Measurements from ENCODE around the gene MIAT.
"Not testable (repeated sequence)": the region's sequence is repeated elsewhere in the genome, so short reads cannot be mapped to it uniquely, and the experiment has no call there.

Gene MIAT

DNA sequence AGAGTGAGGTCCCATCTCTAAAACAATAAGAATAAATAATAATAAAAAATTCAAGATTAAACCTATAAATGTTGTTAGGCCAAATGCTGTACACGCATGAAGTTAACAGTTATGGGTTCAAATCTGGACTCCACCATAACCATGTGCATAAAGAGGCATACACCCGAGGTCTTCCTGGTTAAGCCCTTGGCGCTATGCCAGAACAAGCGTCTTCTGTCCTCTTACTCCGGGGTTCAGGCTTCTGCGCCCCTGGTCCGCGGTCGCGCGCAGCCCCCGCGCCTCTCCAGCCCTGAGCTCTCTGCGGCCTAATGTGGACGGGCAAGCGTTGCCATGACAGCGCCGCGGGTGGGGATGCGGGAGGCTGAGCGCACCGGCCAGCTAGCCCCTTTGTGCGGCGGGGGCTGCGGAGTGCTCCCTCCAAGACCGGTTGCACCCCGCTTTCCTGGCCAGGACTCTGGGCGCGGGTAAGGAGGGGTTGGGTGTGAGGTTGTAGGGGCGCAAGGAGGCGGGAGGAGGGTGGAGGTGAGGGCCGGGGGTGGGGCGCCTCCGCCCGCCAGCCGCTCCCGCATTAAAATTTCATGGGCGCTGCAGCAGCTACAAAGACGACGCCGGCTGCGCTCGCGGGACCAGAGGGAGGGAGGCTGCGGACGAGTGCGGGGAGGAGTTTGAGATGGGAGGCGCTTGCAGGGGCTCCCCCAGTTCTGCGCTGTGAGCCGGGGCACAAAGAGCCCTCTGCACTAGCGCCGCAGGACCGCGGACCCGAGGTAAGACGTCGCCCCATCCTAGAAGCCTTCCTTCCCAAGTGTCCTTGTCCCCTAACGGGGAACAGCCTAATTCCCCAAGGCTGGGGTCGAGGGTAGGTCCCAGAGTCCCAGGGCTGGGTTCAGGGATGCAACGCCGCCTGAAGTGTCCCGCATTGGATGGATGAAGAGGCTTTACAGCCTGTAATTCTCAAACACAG is at the start of gene MIAT:
Gene MIAT, plus strand, starts transcription at position 698 of the 961 bp plus-strand sequence.
- DNase-seq (ENCODE audit: low read depth) = no peak

DNA sequence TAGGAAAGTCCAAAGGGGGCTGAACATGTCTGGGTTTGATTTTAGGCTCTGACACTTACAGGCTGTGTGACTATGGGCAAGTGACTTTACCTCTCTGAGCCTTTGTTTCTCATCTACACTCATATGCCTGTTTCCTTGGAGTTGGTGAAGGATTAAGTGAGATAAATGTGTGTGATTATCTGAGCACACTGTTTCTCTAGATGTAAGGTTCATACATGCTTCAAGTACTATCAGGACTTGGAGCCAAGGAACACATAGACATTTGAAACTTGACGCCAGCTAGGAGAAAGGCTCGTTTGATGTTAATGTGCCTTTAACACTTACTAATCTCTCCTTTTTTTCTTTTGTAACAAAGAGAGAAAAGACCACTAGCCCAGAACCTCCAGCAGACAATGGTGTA is 49.3 kb upstream of the MIAT start:
- no peak for DNase-seq (ENCODE audit: low read depth)

GRCh38 chr22:26609287-26609686 is 48.1 kb upstream of the MIAT start:
- DNase-seq (ENCODE audit: low read depth) = no peak

DNA sequence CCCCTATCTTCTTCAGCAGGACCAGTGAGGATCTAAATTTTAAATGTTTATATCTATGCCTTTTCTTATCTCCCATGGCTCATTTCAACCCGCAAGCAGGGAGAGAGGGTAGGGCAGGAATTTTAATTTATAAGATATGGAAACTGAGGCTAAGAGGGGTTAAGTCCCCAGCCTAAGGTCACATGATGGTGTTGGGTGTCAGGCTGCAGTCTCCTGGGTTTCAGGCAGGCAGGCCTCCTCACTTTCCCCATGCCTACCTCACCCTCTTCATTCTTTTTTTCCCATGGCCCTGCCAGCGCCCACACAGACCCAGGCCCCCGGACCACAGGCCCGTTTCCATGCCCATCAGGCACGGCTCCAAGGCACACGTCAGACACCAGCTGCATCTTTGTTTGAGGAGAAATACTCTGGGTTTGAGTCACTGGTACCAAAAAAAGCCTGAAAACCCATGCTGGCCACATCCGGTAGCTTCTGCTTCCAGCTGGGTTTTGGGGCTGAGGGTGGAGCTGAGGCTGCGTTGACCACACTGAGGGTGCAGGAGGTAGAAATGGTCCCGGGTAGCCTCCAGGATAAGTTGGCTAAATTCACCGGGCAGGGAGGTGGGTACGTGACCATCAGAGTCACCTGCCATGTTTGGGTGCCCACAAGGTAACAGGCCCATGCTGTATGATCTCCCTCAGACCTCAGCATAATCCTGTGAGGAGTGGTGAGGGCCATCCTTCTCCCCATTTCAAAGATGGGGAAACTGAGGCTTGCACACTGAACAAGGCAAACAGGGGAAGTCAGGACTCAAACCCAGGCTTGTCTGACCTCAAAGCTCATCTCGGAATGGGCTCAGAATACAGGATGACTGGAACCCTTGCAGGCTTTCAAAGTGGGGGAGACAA is 47.1 kb upstream of the MIAT start:
- DNase-seq (ENCODE audit: low read depth) = peak; percentile 24

DNA sequence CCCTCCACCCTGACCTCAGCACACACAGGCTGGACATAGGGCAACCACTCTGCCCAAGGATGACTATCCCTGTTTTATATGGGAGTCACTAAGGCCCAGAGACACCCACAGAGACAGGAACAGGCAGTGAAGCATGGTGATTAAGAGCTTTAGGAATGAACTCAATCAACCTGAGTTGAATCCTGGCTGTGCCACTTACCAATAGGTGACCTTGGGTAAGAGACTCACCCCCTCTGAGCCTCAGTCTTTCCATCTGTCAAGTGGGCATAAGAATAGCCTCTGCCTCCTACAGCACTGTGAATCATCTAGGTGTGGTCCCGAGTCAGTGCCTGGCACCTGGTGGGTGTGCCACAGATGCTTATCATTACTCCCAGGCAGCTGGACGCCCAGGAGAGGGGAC is 46.4 kb upstream of the MIAT start:
- DNase-seq (ENCODE audit: low read depth) = no peak

DNA sequence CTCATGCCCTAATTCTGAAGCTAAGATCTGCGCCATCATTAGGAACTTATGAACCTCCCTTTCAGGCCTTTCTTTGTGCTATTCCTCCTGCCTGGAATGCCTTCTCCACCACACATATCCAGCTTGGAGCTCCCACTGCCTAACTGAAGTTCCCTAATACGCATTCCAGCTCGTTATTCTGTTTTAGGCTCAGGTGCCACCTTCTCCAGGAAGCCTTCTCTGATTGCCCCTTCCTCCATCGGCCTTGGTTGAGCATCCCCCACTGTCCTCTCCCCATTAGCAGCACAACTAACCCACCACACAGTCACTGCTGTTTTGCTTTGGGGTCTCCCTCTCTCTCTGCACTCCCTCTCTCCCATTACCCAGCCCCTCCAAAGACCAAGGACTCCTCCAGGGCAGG is 44.7 kb upstream of the MIAT start:
- no peak for DNase-seq (ENCODE audit: low read depth)

GRCh38 chr22:26613753-26614152 is 43.6 kb upstream of the MIAT start:
- not testable (repeated sequence) for DNase-seq (ENCODE audit: low read depth)

GRCh38 chr22:26614322-26614721 is 43.1 kb upstream of the MIAT start:
- DNase-seq (ENCODE audit: low read depth) = no peak

DNA sequence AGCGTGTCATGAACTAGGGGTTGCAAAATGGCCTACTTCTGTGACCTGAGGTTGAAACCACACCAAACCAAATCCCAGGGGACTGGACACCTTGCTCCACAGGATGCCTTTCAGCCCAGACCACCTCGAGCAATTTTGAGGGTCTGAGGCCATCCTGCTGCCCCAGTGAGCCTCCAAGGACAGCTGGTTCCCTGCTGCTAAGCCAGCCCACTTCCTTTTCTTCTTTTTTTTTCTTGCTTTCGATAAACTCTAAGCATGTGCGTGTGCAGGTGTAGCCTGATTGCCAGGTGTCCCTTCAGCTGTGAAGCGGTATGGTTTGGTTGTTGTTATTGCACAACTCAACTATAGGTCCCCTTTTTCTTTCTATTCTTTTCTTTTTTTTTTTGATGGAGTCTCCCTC is 42.2 kb upstream of the MIAT start:
- no peak for DNase-seq (ENCODE audit: low read depth)

DNA sequence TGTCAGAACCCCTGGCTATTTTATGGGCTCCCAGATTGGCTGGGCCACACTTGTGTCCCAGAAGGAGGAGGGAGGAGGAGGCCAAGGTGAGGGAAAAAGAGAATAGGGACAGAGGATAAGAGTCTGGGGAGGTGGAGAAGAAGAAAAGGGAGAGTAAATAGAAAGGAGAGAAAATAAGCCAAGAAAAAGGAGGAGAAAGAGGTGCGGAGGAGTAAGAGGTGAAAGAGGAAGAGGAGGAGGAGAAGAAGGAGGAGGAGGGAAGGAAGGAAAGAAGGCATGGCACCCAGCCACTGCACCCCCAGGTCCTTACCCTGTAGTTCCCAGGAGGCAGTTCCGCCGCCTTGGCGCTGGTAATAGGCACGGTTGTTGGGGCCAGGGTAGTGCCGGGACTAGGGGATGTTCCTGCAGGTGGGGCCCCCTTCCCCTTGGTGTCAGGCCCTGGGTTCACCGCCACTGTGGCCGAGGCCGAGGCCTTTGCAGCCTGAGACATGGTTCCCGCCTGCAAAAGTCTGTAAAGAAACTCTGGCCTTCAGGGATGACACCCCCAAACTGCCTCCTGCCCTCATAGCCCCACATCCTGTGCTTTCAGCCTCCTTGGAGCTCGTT is 41.5 kb upstream of the MIAT start:
- DNase-seq (ENCODE audit: low read depth) = no peak

DNA sequence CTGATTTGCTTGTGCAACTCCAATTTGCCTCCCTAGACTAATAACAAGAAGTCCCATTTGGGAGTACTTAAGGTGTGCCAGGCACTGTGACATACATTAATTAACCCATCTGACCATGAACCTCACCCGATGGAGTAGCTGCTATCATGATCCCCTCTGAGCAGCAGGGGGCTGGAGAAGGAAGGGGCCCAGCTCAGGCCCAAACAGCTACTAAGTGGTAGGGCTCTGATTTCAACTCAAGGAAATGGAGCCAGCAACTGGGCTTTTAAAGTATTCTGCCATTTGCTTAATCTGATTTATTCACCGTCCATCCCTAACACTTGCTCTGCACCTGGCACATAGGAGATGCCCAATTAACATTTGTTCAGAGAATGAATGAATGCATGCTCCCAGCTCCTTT is 40.7 kb upstream of the MIAT start:
- DNase-seq (ENCODE audit: low read depth) = no peak

DNA sequence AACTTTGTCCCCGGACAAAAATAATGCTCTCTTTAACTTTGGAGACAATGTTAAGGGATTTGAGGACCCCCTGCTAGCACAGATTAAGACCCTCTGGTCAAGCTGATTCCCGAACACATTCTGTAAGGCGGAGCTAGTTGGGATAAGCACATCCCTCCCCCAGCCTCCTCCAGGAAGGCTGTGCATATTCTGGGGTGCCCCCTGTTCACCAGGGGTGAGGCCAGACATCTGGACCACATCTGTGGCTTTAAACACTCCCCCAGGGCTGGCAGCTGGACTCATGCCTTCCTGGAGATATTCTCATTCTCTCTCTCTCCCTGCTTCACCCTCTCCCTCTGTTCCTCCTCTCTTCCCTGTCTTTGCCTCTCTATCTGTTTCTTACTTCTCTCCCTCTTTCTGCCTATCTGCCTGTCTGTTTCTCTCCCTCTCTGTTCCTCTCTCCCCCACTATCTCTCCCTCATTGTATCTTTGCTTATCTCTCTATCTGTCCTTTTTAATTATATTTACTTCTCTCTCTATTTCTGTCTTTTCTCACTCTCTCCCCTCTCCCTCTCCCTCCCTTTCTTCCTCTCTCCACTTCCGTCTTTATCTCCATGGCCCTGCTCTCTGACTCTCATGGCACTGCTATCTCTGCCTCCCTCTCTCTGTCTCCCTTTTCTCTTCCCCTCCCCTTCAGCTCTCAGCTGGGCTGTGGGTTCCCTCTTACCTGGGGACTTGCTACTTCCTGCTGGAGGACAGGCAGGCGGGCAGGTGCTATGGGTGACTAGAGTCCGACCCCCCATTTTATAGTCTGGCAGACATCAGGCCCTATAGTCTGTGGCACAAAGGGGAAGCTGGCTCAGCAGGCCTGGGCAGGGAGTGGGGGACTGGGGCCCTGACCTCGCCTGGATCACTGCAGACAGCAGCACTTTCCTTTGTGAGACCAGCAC is 39.9 kb upstream of the MIAT start, which contains the start of gene CRYBB1:
Gene CRYBB1, minus strand, starts transcription at position 757 of the 929 bp plus-strand sequence. CDS start 1,708 bp downstream, outside the sequence.
- DNase-seq (ENCODE audit: low read depth) = no peak

DNA sequence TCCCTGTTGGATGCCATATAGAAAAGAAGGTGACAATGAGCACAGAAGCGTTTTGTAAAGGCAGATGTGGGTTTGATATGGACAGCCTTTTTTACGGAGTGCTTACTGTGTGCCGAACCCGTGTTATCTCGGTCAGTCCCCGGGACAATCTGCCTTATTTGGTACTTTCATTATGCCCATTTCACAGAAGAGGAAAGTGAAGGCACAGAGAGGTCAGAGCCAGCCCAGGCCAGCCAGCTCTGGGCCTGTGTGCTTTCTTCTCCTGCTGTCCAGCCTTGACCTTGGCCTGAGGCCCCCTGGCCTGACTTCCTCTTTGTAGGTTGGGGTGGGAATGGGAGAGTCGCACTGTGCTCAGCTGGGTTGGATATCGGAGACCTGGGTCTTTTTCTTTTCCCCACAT is 38.9 kb upstream of the MIAT start:
- no peak for DNase-seq (ENCODE audit: low read depth)

GRCh38 chr22:26619510-26619909 is 37.9 kb upstream of the MIAT start:
- no peak for DNase-seq (ENCODE audit: low read depth)

GRCh38 chr22:26620197-26620596 is 37.2 kb upstream of the MIAT start:
- no peak for DNase-seq (ENCODE audit: low read depth)

GRCh38 chr22:26621663-26622062 is 35.7 kb upstream of the MIAT start, which contains the start of gene CRYBA4:
CRYBA4 (plus strand) TSS chr22:26621963; CDS start chr22:26622597, 634 bp downstream.
- no peak for DNase-seq (ENCODE audit: low read depth)

- DNase-seq (ENCODE audit: low read depth) = no peak
Measured at GRCh38 chr22:26623984-26624383, 33.4 kb upstream of the MIAT start.

- no peak for DNase-seq (ENCODE audit: low read depth)
Measured at GRCh38 chr22:26624803-26625202, 32.6 kb upstream of the MIAT start.

- no peak for DNase-seq (ENCODE audit: low read depth)
Measured at GRCh38 chr22:26629988-26630761, 27.2 kb upstream of the MIAT start.

DNA sequence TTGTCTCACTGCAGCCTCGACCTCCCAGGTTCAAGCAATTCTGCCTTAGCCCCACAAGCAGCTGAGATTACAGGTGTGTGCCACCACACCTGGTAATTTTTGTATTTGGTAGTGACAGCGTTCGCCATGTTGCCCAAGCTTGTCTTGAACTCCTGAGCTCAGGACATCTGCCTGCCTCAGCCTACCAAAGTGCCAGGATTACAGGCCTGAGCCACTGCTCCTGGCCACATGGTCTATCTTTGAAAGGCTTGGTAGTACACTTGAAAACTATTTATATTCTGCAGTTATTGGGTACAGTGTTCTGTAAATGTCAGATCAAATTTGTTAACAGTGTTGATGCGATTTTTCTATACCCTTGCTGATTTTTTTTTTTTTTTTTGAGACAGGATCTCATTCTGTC is 26.1 kb upstream of the MIAT start:
- DNase-seq (ENCODE audit: low read depth) = no peak

Measured in amniotic epithelial cell (primary cell).